Measurements from ENCODE around the gene SUSD4. TPM values are rescaled to one million over a fixed set of nuclear protein-coding genes. Genes with fewer than 3 reads are reported as not detected.
A peak's percentile ranks its signal among the peaks of the same experiment; 100 is the strongest.

Gene SUSD4
- total RNA-seq, 1 donor from 2014 or later = not detected

GRCh38 chr1:223393275-223394214, 29.6 kb upstream of the SUSD4 start, which contains the start of gene CCDC185:
Gene CCDC185, plus strand, starts transcription at chr1:223393415. Its CDS starts 61 bp downstream, at chr1:223393476.
- Mint-ChIP-seq H3K27ac (no peak within 1 kb of the TSS), H3K9me3 (no peaks in the 10 kb centered on the region), H3K4me3 (no peak within 1 kb of the TSS), H3K27me3 (ENCODE audit: insufficient read depth) (peaks cover 21% of the 10 kb centered on the region), H3K4me1 (ENCODE audit: low read depth) (no peaks in the 10 kb centered on the region), H3K36me3 (ENCODE audit: low read depth) (no peaks in the 10 kb centered on the region)
- no peak for DNase-seq (ENCODE audit: low spot score)
- intact Hi-C loops (cut with micrococcal nuclease) = no loop called here

GRCh38 chr1:223390618-223391017, 26.6 kb upstream of the SUSD4 start:
- no peaks in the 10 kb centered on the region for H3K9me3 Mint-ChIP-seq
- no peaks in the 10 kb centered on the region for H3K4me1 Mint-ChIP-seq (ENCODE audit: low read depth)
- H3K4me3 Mint-ChIP-seq = no peak overlapping the region
- no peak overlapping the region for H3K27ac Mint-ChIP-seq
- intact Hi-C loops (cut with micrococcal nuclease) = no loop called here
- H3K27me3 Mint-ChIP-seq (ENCODE audit: insufficient read depth) = peaks cover 21% of the 10 kb centered on the region
- H3K36me3 Mint-ChIP-seq (ENCODE audit: low read depth) = no peaks in the 10 kb centered on the region
- no peak for DNase-seq (ENCODE audit: low spot score)

GRCh38 chr1:223386013-223386412, 22.0 kb upstream of the SUSD4 start:
- H3K27me3 Mint-ChIP-seq (ENCODE audit: insufficient read depth) = no peaks in the 10 kb centered on the region
- H3K4me1 Mint-ChIP-seq (ENCODE audit: low read depth) = no peaks in the 10 kb centered on the region
- no peak for DNase-seq (ENCODE audit: low spot score)
- no peak overlapping the region for H3K27ac Mint-ChIP-seq
- no peaks in the 10 kb centered on the region for H3K36me3 Mint-ChIP-seq (ENCODE audit: low read depth)
- no peaks in the 10 kb centered on the region for H3K9me3 Mint-ChIP-seq
- H3K4me3 Mint-ChIP-seq = no peak overlapping the region
- intact Hi-C loops (cut with micrococcal nuclease) = no loop called here

- no peaks in the 10 kb centered on the region for H3K9me3 Mint-ChIP-seq
- no peak overlapping the region for H3K4me3 Mint-ChIP-seq
- no peak overlapping the region for H3K27ac Mint-ChIP-seq
- H3K27me3 Mint-ChIP-seq (ENCODE audit: insufficient read depth) = no peaks in the 10 kb centered on the region
- no peaks in the 10 kb centered on the region for H3K4me1 Mint-ChIP-seq (ENCODE audit: low read depth)
- DNase-seq (ENCODE audit: low spot score) = no peak
- intact Hi-C loops (cut with micrococcal nuclease) = no loop called here
- H3K36me3 Mint-ChIP-seq (ENCODE audit: low read depth) = no peaks in the 10 kb centered on the region
Observed at GRCh38 chr1:223378754-223379153, 14.8 kb upstream of the SUSD4 start.

DNA sequence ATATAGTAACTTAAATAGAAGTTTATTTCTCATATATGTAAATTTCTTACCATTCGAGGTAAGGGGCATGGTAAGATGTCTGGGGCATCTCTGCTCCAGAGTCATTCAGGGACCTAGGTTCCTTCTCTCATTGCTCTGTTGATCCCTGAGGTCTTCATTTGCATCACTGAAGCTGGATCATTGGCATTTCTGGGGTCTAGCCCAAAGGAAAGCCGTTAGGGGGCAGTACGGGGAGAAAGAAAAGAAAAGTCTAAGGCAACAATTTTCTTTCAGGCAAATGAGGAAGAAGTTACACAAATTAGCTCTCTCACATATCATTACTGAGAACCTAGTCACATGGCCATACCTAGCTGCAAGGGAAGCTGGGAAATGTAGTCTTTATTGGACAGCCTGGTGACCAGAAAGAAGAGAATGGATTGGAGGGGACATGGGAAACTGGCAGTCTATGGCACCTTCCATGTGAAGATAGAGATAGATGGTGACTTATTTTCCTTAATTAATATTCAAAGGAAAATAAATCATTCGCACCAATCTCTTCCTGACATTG, 10.2 kb upstream of the SUSD4 start:
- Mint-ChIP-seq H3K36me3 (ENCODE audit: low read depth) (no peaks in the 10 kb centered on the region), H3K9me3 (no peaks in the 10 kb centered on the region), H3K27ac (no peak overlapping the region), H3K27me3 (ENCODE audit: insufficient read depth) (peaks cover 6% of the 10 kb centered on the region), H3K4me3 (no peak overlapping the region), H3K4me1 (ENCODE audit: low read depth) (no peaks in the 10 kb centered on the region)
- DNase-seq (ENCODE audit: low spot score) = no peak
- intact Hi-C loops (cut with micrococcal nuclease) = no loop called here

GRCh38 chr1:223364685-223365382, 858 bp upstream of the SUSD4 start:
- Mint-ChIP-seq H3K9me3 (no peaks in the 10 kb centered on the region), H3K4me1 (ENCODE audit: low read depth) (no peaks in the 10 kb centered on the region), H3K27me3 (ENCODE audit: insufficient read depth) (peaks cover 51% of the 10 kb centered on the region), H3K4me3 (peak overlapping the region; percentile 66), H3K27ac (no peak overlapping the region), H3K36me3 (ENCODE audit: low read depth) (no peaks in the 10 kb centered on the region)
- no peak for DNase-seq (ENCODE audit: low spot score)
- intact Hi-C loops (cut with micrococcal nuclease) = loop anchor here (5.0 kb wide), 2 partner anchors 168 to 233 kb away; no protein-coding TSS in a partner anchor

DNA sequence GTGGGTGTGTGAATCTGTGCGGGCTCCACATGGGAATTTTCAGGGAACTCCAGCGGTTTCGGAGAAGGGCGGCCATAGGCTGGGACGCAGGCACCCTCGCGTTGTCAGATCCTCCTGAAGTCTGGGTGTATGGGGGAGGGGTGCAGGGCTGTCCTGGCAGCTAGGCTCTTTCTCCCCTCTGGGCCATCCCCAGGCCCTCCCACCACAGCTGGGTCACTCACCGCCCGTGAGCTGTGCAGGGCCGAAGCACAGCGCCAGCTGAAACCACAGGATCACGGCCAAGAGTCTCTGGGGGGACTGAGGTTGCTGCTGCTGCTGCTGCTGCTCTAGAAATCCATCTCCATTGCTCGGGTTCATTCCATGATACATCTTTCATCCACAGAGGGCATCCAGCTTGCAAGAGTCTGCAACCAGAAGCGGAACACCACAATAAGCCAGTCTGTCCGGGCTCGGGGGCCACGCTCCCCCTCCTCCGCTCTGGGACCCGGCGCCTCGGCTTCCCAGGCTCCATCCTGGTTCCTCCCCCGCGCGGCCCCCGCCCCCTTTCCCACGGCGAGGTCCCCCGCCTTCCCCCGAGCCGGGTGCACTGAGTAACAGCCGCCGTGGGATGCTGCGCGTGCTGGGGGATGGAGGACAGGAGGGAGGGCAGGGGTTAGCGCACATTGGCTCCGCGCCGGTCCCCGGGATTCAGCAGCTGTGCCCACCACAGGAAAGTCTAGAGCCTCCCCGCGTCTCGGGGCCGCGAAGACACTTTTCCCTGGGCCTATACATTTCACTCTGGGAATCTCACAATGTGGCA, 720 bp downstream of the SUSD4 start:
- intact Hi-C loops (cut with micrococcal nuclease) = loop anchor here (5.0 kb wide), 2 partner anchors 166 to 231 kb away; no protein-coding TSS in a partner anchor

DNA sequence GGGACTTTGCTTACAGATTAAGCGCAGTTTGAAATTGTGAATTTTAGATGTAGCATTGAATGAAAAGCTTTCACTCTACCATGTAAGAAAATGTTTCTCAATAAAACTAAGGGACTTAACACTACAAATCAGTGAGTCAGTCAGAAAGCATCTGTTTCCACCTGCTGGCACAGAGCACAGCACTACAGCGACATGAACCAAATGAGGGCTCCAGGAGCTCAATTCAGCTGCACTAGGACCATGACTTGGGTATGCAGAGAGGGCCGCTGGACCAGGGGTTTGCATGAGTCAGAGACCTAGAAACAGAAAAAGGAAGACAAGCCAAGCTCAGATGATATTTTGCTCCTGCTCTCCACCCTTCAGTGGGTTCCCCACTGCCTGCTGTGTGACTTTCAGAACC, 5.2 kb downstream of the SUSD4 start:
- intact Hi-C loops (cut with micrococcal nuclease) = no loop called here
- H3K9me3 Mint-ChIP-seq = no peaks in the 10 kb centered on the region
- no peak overlapping the region for H3K27ac Mint-ChIP-seq
- no peaks in the 10 kb centered on the region for H3K36me3 Mint-ChIP-seq (ENCODE audit: low read depth)
- H3K4me1 Mint-ChIP-seq (ENCODE audit: low read depth) = no peaks in the 10 kb centered on the region
- H3K4me3 Mint-ChIP-seq = no peak overlapping the region
- peaks cover 44% of the 10 kb centered on the region for H3K27me3 Mint-ChIP-seq (ENCODE audit: insufficient read depth)
- DNase-seq (ENCODE audit: low spot score) = no peak

More for the DNA sequence above, 720 bp downstream of the SUSD4 start:
- no peak overlapping the region for H3K27ac Mint-ChIP-seq
- H3K9me3 Mint-ChIP-seq = no peaks in the 10 kb centered on the region
- no peak for DNase-seq (ENCODE audit: low spot score)
- no peaks in the 10 kb centered on the region for H3K36me3 Mint-ChIP-seq (ENCODE audit: low read depth)
- peak overlapping the region; percentile 77 for H3K4me3 Mint-ChIP-seq
- peaks cover 55% of the 10 kb centered on the region for H3K27me3 Mint-ChIP-seq (ENCODE audit: insufficient read depth)
- no peaks in the 10 kb centered on the region for H3K4me1 Mint-ChIP-seq (ENCODE audit: low read depth)

GRCh38 chr1:223355699-223356098, 8.3 kb downstream of the SUSD4 start:
- Mint-ChIP-seq H3K4me1 (ENCODE audit: low read depth) (no peaks in the 10 kb centered on the region), H3K9me3 (no peaks in the 10 kb centered on the region), H3K27ac (no peak overlapping the region), H3K4me3 (no peak overlapping the region), H3K27me3 (ENCODE audit: insufficient read depth) (peaks cover 22% of the 10 kb centered on the region), H3K36me3 (ENCODE audit: low read depth) (no peaks in the 10 kb centered on the region)
- DNase-seq (ENCODE audit: low spot score) = no peak
- intact Hi-C loops (cut with micrococcal nuclease) = no loop called here

DNA sequence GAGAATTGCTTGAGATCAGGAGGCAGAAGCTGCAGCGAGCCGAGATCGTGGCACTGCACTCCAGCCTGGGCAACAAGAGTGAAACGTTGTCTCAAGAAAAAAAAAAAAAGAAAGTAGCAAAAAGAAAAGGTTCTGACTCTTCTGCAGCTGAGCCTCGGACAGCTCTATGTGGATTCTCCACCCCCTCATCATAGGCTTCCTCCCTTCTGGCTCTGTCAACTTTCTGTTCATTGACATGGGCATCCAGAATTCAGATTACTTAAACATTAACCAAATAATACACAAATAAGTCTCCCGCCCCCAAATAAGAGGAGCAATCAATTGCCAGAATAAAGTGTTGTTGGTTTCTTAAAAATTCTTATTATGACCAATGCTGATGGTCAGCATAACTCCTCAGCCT, 10.0 kb downstream of the SUSD4 start:
- Mint-ChIP-seq H3K27me3 (ENCODE audit: insufficient read depth) (peaks cover 11% of the 10 kb centered on the region), H3K27ac (no peak overlapping the region), H3K9me3 (no peaks in the 10 kb centered on the region), H3K4me3 (no peak overlapping the region), H3K36me3 (ENCODE audit: low read depth) (no peaks in the 10 kb centered on the region), H3K4me1 (ENCODE audit: low read depth) (no peaks in the 10 kb centered on the region)
- intact Hi-C loops (cut with micrococcal nuclease) = no loop called here
- DNase-seq (ENCODE audit: low spot score) = no peak

- Mint-ChIP-seq H3K4me1 (ENCODE audit: low read depth) (no peaks in the 10 kb centered on the region), H3K36me3 (ENCODE audit: low read depth) (no peaks in the 10 kb centered on the region), H3K4me3 (no peak overlapping the region), H3K9me3 (no peaks in the 10 kb centered on the region), H3K27ac (no peak overlapping the region), H3K27me3 (ENCODE audit: insufficient read depth) (peaks cover 7% of the 10 kb centered on the region)
- DNase-seq (ENCODE audit: low spot score) = no peak
- intact Hi-C loops (cut with micrococcal nuclease) = no loop called here
Observed at GRCh38 chr1:223352944-223353343, 11.0 kb downstream of the SUSD4 start.

GRCh38 chr1:223350361-223350908, 13.5 kb downstream of the SUSD4 start:
- no peaks in the 10 kb centered on the region for H3K4me1 Mint-ChIP-seq (ENCODE audit: low read depth)
- intact Hi-C loops (cut with micrococcal nuclease) = no loop called here
- no peak overlapping the region for H3K4me3 Mint-ChIP-seq
- H3K9me3 Mint-ChIP-seq = no peaks in the 10 kb centered on the region
- H3K27ac Mint-ChIP-seq = no peak overlapping the region
- no peaks in the 10 kb centered on the region for H3K36me3 Mint-ChIP-seq (ENCODE audit: low read depth)
- no peak for DNase-seq (ENCODE audit: low spot score)
- peaks cover 4% of the 10 kb centered on the region for H3K27me3 Mint-ChIP-seq (ENCODE audit: insufficient read depth)
